HepG2 (cell line): Measurements from ENCODE around the gene CYP2W1. TPM values are rescaled to one million over a fixed set of nuclear protein-coding genes. Genes with fewer than 3 reads are reported as not detected.

ENCODE experiments used
- AKAP8 ChIP-seq: sonication (generic); formaldehyde crosslinking; IDR thresholded peaks from 2 replicates; pipeline ENCODE4 v1.5.1; 2020; ENCODE audit warnings: mild to moderate bottlenecking, missing genetic modification reagents
- FOXK2 ChIP-seq: fragments of 450-650 bp; IDR thresholded peaks from 2 replicates; pipeline ENCODE4 v1.6.1; 2016
- FOXP1 ChIP-seq, 2 experiments: fragments of 450-650 bp in 1 of 2; IDR thresholded peaks; 2 replicates each; pipeline ENCODE4 v1.6.1; 2017 to 2018; ENCODE audit warnings: antibody characterized with exemption in 1 of 2
- KLF15 ChIP-seq: sonication (generic); formaldehyde crosslinking; IDR thresholded peaks from 2 replicates; pipeline ENCODE4 v1.8.1; 2023; ENCODE audit warnings: borderline replicate concordance, mild to moderate bottlenecking, inconsistent platforms, missing genetic modification reagents, mixed read lengths
- KMT2A ChIP-seq: sonication (generic); formaldehyde crosslinking; IDR thresholded peaks from 2 replicates; pipeline ENCODE4 v1.4.0; 2020; ENCODE audit warnings: missing genetic modification reagents
- MIER2 ChIP-seq: IDR thresholded peaks from 2 replicates; pipeline ENCODE4 v1.6.1; 2016; ENCODE audit warnings: missing biosample characterization, missing genetic modification reagents
- NFATC3 ChIP-seq: sonication (generic); formaldehyde crosslinking; IDR thresholded peaks from 2 replicates; pipeline ENCODE4 v1.5.1; 2020; ENCODE audit warnings: mild to moderate bottlenecking, missing genetic modification reagents
- PRPF4 ChIP-seq: fragments of 200-400 bp; formaldehyde crosslinking; IDR thresholded peaks from 2 replicates; pipeline ENCODE4 v1.6.1; 2016; ENCODE audit warnings: low read length, low read depth; ENCODE audit not compliant: poor library complexity, severe bottlenecking
- SIX4 ChIP-seq: sonication (generic); formaldehyde crosslinking; IDR thresholded peaks from 2 replicates; pipeline ENCODE4 v1.4.0; 2020; ENCODE audit warnings: missing genetic modification reagents
- SMAD3 ChIP-seq: sonication (generic); formaldehyde crosslinking; IDR thresholded peaks from 2 replicates; pipeline ENCODE4 v1.4.0; 2020; ENCODE audit warnings: missing genetic modification reagents
- ZNF296 ChIP-seq: sonication (generic); formaldehyde crosslinking; conservative IDR thresholded peaks from 2 replicates; pipeline ENCODE4 v1.5.0; 2020; ENCODE audit warnings: mild to moderate bottlenecking, missing genetic modification reagents
- ZNF513 ChIP-seq: sonication (generic); formaldehyde crosslinking; conservative IDR thresholded peaks from 2 replicates; pipeline ENCODE4 v1.5.0; 2020; ENCODE audit warnings: missing genetic modification reagents
- polyA plus RNA-seq, 8 experiments: library from polyadenylated mRNA; depleted of rRNA in 3 of 8; stranded (reverse) in 7 of 8; unstranded in 1 of 8; fragments of >200 nt; fragmentation: Illumina TruSeq in 4 of 8; extraction: Trizol in 4 of 8; gene quantifications; 2 replicates each; pipeline versions ENCODE4 v1.2.1 to v1.2.3, GENCODE V29; 2011 to 2016; ENCODE audit warnings: low read depth in 4 of 8, missing spikeins in 1 of 8, mixed read lengths in 1 of 8; ENCODE audit not compliant: insufficient read depth in 1 of 8
- total RNA-seq, 5 experiments: library from RNA; depleted of rRNA; stranded (reverse); fragments of >200 nt; fragmentation: Illumina TruSeq; extraction: Trizol; gene quantifications; 2 replicates each; pipeline ENCODE4 v1.2.3, GENCODE V29; 2016; ENCODE audit warnings: low read depth in 1 of 5
- TF ChIP-seq, protein P1 (sequence below): sonication (generic); formaldehyde crosslinking; IDR thresholded peaks from 2 replicates; pipeline ENCODE4 v1.4.0; 2020; ENCODE audit warnings: missing genetic modification reagents
- TF ChIP-seq, protein P2 (sequence below): sonication (generic); formaldehyde crosslinking; IDR thresholded peaks from 2 replicates; pipeline ENCODE4 v1.8.0; 2022; ENCODE audit warnings: mild to moderate bottlenecking, missing genetic modification reagents
- TF ChIP-seq, protein P3 (sequence below): sonication (generic); formaldehyde crosslinking; IDR thresholded peaks from 2 replicates; pipeline ENCODE4 v1.4.0; 2020; ENCODE audit warnings: missing genetic modification reagents
- TF ChIP-seq, protein P4 (sequence below): sonication (generic); formaldehyde crosslinking; IDR thresholded peaks from 2 replicates; pipeline ENCODE4 v1.4.0; 2020; ENCODE audit warnings: missing genetic modification reagents

CYP2W1 gene
- total and polyA plus RNA-seq, 2 of the 13 experiments (the other 11 are each of a cell fraction or from before 2014, with no cell fraction given): 19.5 to 31.7 TPM

GRCh38 chr7:983004-983615, at the start of gene CYP2W1 (continued):
- TF ChIP-seq, protein P1, sequence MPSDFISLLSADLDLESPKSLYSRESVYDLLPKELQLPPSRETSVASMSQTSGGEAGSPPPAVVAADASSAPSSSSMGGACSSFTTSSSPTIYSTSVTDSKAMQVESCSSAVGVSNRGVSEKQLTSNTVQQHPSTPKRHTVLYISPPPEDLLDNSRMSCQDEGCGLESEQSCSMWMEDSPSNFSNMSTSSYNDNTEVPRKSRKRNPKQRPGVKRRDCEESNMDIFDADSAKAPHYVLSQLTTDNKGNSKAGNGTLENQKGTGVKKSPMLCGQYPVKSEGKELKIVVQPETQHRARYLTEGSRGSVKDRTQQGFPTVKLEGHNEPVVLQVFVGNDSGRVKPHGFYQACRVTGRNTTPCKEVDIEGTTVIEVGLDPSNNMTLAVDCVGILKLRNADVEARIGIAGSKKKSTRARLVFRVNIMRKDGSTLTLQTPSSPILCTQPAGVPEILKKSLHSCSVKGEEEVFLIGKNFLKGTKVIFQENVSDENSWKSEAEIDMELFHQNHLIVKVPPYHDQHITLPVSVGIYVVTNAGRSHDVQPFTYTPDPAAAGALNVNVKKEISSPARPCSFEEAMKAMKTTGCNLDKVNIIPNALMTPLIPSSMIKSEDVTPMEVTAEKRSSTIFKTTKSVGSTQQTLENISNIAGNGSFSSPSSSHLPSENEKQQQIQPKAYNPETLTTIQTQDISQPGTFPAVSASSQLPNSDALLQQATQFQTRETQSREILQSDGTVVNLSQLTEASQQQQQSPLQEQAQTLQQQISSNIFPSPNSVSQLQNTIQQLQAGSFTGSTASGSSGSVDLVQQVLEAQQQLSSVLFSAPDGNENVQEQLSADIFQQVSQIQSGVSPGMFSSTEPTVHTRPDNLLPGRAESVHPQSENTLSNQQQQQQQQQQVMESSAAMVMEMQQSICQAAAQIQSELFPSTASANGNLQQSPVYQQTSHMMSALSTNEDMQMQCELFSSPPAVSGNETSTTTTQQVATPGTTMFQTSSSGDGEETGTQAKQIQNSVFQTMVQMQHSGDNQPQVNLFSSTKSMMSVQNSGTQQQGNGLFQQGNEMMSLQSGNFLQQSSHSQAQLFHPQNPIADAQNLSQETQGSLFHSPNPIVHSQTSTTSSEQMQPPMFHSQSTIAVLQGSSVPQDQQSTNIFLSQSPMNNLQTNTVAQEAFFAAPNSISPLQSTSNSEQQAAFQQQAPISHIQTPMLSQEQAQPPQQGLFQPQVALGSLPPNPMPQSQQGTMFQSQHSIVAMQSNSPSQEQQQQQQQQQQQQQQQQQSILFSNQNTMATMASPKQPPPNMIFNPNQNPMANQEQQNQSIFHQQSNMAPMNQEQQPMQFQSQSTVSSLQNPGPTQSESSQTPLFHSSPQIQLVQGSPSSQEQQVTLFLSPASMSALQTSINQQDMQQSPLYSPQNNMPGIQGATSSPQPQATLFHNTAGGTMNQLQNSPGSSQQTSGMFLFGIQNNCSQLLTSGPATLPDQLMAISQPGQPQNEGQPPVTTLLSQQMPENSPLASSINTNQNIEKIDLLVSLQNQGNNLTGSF (CRISPR knock-in tag): 0 out of 2 replicates have a peak, but pooled peaks have one; percentile 14
- TF ChIP-seq AKAP8 (no peak; the same call in 1 of the 2 replicates), PRPF4 (no peak), NFATC3 (no peak), KMT2A (CRISPR knock-in tag) (peak; percentile 63; the same call in 1 of the 2 replicates), FOXK2 (no peak), SMAD3 (CRISPR knock-in tag) (0 out of 2 replicates have a peak, but pooled peaks have one; percentile 31), FOXP1 (IDR thresholded peaks at IDR 0.05) (no peak), FOXP1 (CRISPR knock-in tag; IDR thresholded peaks at IDR 0.05) (no peak), KLF15 (no peak; the same call in 1 of the 2 replicates), MIER2 (CRISPR knock-in tag) (no peak), SIX4 (CRISPR knock-in tag) (no peak), ZNF513 (CRISPR knock-in tag) (no peak), ZNF296 (CRISPR knock-in tag) (no peak)
- TF ChIP-seq, protein P2, sequence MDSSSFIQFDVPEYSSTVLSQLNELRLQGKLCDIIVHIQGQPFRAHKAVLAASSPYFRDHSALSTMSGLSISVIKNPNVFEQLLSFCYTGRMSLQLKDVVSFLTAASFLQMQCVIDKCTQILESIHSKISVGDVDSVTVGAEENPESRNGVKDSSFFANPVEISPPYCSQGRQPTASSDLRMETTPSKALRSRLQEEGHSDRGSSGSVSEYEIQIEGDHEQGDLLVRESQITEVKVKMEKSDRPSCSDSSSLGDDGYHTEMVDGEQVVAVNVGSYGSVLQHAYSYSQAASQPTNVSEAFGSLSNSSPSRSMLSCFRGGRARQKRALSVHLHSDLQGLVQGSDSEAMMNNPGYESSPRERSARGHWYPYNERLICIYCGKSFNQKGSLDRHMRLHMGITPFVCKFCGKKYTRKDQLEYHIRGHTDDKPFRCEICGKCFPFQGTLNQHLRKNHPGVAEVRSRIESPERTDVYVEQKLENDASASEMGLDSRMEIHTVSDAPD (CRISPR knock-in tag): peak; percentile 59; the same call in 1 of the 2 replicates
- TF ChIP-seq, protein P3, sequence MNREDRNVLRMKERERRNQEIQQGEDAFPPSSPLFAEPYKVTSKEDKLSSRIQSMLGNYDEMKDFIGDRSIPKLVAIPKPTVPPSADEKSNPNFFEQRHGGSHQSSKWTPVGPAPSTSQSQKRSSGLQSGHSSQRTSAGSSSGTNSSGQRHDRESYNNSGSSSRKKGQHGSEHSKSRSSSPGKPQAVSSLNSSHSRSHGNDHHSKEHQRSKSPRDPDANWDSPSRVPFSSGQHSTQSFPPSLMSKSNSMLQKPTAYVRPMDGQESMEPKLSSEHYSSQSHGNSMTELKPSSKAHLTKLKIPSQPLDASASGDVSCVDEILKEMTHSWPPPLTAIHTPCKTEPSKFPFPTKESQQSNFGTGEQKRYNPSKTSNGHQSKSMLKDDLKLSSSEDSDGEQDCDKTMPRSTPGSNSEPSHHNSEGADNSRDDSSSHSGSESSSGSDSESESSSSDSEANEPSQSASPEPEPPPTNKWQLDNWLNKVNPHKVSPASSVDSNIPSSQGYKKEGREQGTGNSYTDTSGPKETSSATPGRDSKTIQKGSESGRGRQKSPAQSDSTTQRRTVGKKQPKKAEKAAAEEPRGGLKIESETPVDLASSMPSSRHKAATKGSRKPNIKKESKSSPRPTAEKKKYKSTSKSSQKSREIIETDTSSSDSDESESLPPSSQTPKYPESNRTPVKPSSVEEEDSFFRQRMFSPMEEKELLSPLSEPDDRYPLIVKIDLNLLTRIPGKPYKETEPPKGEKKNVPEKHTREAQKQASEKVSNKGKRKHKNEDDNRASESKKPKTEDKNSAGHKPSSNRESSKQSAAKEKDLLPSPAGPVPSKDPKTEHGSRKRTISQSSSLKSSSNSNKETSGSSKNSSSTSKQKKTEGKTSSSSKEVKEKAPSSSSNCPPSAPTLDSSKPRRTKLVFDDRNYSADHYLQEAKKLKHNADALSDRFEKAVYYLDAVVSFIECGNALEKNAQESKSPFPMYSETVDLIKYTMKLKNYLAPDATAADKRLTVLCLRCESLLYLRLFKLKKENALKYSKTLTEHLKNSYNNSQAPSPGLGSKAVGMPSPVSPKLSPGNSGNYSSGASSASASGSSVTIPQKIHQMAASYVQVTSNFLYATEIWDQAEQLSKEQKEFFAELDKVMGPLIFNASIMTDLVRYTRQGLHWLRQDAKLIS (CRISPR knock-in tag): no peak
- TF ChIP-seq, protein P4, sequence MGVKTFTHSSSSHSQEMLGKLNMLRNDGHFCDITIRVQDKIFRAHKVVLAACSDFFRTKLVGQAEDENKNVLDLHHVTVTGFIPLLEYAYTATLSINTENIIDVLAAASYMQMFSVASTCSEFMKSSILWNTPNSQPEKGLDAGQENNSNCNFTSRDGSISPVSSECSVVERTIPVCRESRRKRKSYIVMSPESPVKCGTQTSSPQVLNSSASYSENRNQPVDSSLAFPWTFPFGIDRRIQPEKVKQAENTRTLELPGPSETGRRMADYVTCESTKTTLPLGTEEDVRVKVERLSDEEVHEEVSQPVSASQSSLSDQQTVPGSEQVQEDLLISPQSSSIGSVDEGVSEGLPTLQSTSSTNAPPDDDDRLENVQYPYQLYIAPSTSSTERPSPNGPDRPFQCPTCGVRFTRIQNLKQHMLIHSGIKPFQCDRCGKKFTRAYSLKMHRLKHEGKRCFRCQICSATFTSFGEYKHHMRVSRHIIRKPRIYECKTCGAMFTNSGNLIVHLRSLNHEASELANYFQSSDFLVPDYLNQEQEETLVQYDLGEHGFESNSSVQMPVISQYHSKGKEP: no peak
